B cell (primary cell): ENCODE data around the gene RALGAPB. TPM values are rescaled to one million over a fixed set of nuclear protein-coding genes. Genes with fewer than 3 reads are reported as not detected.

ENCODE experiments used
- ATAC-seq: fragments of 200-7000 bp; cut with Tn5 transposase; one replicate; pipeline ENCODE4 v1.10.0; 2021; ENCODE audit warnings: low read depth, mild to moderate bottlenecking, moderate number of reproducible peaks, moderate library complexity
- CTCF ChIA-PET: fragments of 350-600 bp; sonication (Branson Sonifier 250); formaldehyde crosslinking; loops from one replicate; lab custom pipeline; 2021; ENCODE audit warnings: antibody characterized with exemption, inconsistent platforms; lab: Charles Lee
- POLR2A ChIA-PET: fragments of 350-600 bp; sonication (Branson Sonifier 250); formaldehyde crosslinking; loops from one replicate; lab custom pipeline; 2021; ENCODE audit warnings: antibody characterized with exemption; lab: Charles Lee
- DNase-seq: peaks from one replicate; pipeline ENCODE4 v3.0.0; 2013
- H2AFZ ChIP-seq: 2 replicates; pipeline ENCODE4 v1.6.1; 2012; ENCODE audit warnings: mild to moderate bottlenecking, low read depth, low read length; ENCODE audit not compliant: insufficient read depth, poor library complexity, severe bottlenecking
- H3K27ac ChIP-seq, 2 donors: 1 replicate in 1 of 2; 2 replicates in 1 of 2; pipeline ENCODE4 v1.5.1; 2012 to 2013; ENCODE audit warnings: low read length in 2 of 2, mild to moderate bottlenecking in 2 of 2, moderate library complexity in 1 of 2
- H3K27me3 ChIP-seq, 4 experiments: fragments of 200-600 bp in 1 of 4; sonication (generic) in 1 of 4; replicated peaks in 1 of 4; 1 replicate in 2 of 4; 2 replicates in 2 of 4; pipeline versions ENCODE4 v1.6.1 to v1.7.0; 2013 to 2016; ENCODE audit warnings: low read length in 3 of 4, mild to moderate bottlenecking in 2 of 4, mixed read lengths in 1 of 4, moderate library complexity in 1 of 4; ENCODE audit not compliant: insufficient read depth in 4 of 4, control insufficient read depth in 3 of 4; ENCODE audit errors: control extremely low read depth in 1 of 4
- H3K36me3 ChIP-seq, 2 experiments: replicated peaks in 1 of 2; 1 replicate in 1 of 2; 2 replicates in 1 of 2; pipeline versions ENCODE4 v1.6.1 to v1.7.1; 2013; ENCODE audit warnings: low read length in 1 of 2; ENCODE audit not compliant: insufficient read depth in 2 of 2, control insufficient read depth in 1 of 2; ENCODE audit errors: control extremely low read depth in 1 of 2, extremely low read depth in 1 of 2
- H3K4me1 ChIP-seq, 2 donors: fragments of 200-600 bp in 1 of 2; sonication (generic) in 1 of 2; 1 replicate in 1 of 2; 2 replicates in 1 of 2; pipeline versions ENCODE4 v1.5.1 to v1.6.1; 2013 to 2017; ENCODE audit warnings: low read length in 2 of 2; ENCODE audit not compliant: control insufficient read depth in 2 of 2, insufficient read depth in 2 of 2
- H3K4me2 ChIP-seq: replicated peaks from 2 replicates; pipeline ENCODE3; 2012; ENCODE audit warnings: mild to moderate bottlenecking, low read depth, low read length; ENCODE audit not compliant: poor library complexity, severe bottlenecking
- H3K4me3 ChIP-seq, 5 experiments: fragments of 200-600 bp in 1 of 5; sonication (generic) in 1 of 5; 1 replicate in 3 of 5; 2 replicates in 2 of 5; pipeline versions ENCODE4 v1.5.1 to v1.7.0; 2011 to 2016; ENCODE audit warnings: low read length in 4 of 5, mild to moderate bottlenecking in 4 of 5, low read depth in 2 of 5, control low read depth in 1 of 5, moderate library complexity in 1 of 5; ENCODE audit not compliant: insufficient read depth in 1 of 5; ENCODE audit errors: control extremely low read depth in 1 of 5, extremely low read depth in 1 of 5
- H3K79me2 ChIP-seq: fragments of 200-600 bp; sonication (generic); one replicate; pipeline ENCODE4 v1.6.0; 2016; ENCODE audit warnings: low read length; ENCODE audit not compliant: control insufficient read depth, insufficient read depth
- H3K9ac ChIP-seq: fragments of 200-600 bp; sonication (generic); 2 replicates; pipeline ENCODE4 v1.6.1; 2017; ENCODE audit warnings: mild to moderate bottlenecking, low read length, moderate library complexity
- H3K9me3 ChIP-seq, 3 donors: one replicate each; pipeline versions ENCODE4 v1.6.1 to v1.7.1; 2013; ENCODE audit warnings: low read length in 2 of 3; ENCODE audit not compliant: control insufficient read depth in 2 of 3, insufficient read depth in 1 of 3; ENCODE audit errors: control extremely low read depth in 1 of 3
- H4K20me1 ChIP-seq: 2 replicates; pipeline ENCODE4 v1.6.0; 2012; ENCODE audit warnings: mild to moderate bottlenecking, low read length; ENCODE audit not compliant: insufficient read depth, control insufficient read depth, poor library complexity, severe bottlenecking
- H3K27ac Mint-ChIP-seq: one replicate; pipeline ENCODE4 v1.8.0; 2021; ENCODE audit warnings: mixed read lengths
- H3K27me3 Mint-ChIP-seq: one replicate; pipeline ENCODE4 v1.8.0; 2021; ENCODE audit warnings: mixed read lengths
- H3K4me1 Mint-ChIP-seq: one replicate; pipeline ENCODE4 v1.8.0; 2021; ENCODE audit warnings: mixed read lengths
- H3K4me3 Mint-ChIP-seq: one replicate; pipeline ENCODE4 v1.8.0; 2021; ENCODE audit warnings: mixed read lengths
- H3K9me3 Mint-ChIP-seq: one replicate; pipeline ENCODE4 v1.8.0; 2022; ENCODE audit warnings: mixed read lengths; ENCODE audit not compliant: insufficient read depth
- CTCF ChIP-seq: fragments of 200-600 bp; IDR thresholded peaks from one replicate; pipeline ENCODE4 v1.8.0; 2022; ENCODE audit warnings: antibody characterized with exemption, mild to moderate bottlenecking
- EZH2 ChIP-seq: IDR thresholded peaks from 2 replicates; pipeline ENCODE4 v1.6.1; 2012; ENCODE audit warnings: borderline replicate concordance, low read depth, mild to moderate bottlenecking, moderate library complexity, low read length; ENCODE audit not compliant: insufficient read depth, poor library complexity, severe bottlenecking
- WGBS: methylation state at CpG from one replicate; pipeline ENCODE4 v1.1.5; 2013; ENCODE audit warnings: missing lambda C conversion rate; ENCODE audit not compliant: insufficient coverage; 5-methylcytosine and 5-hydroxymethylcytosine counted together
- intact Hi-C: fragments of 100-400 bp; cut with micrococcal nuclease; formaldehyde crosslinking; loops from one replicate; pipeline ENCODE4 v1.10.0; 2022
- polyA plus RNA-seq: library from polyadenylated mRNA; depleted of rRNA; stranded (reverse); fragments of >200 nt; gene quantifications from 2 replicates; pipeline ENCODE4 v1.2.3, GENCODE V29; 2012
- small RNA-seq: library from RNA; depleted of rRNA; stranded (forward); fragments of <200 nt; gene quantifications from one replicate; pipeline ENCODE3, GENCODE V24; 2012; ENCODE audit warnings: low replicate concordance, low read depth; ENCODE audit not compliant: insufficient read length
- total RNA-seq, 2 donors: library from RNA; stranded (reverse); fragments of 120-200 nt in 1 of 2; gene quantifications; 1 replicate in 1 of 2; 2 replicates in 1 of 2; pipeline versions ENCODE4 v1.2.3 to v1.2.4, GENCODE V29; 2013 to 2022

RALGAPB gene
- total and polyA plus RNA-seq, 2 donors (not counting 1 experiment from before 2014, with no cell fraction given), result 15.0 to 58.3 TPM

GRCh38 chr20:38626921-38627659, 154.4 kb downstream of the RALGAPB start:
- H3K4me1 Mint-ChIP-seq, result no peaks in the 10 kb centered on the region
- Histone ChIP-seq H3K79me2 (no peaks in the 10 kb centered on the region), H2AFZ (no peak overlapping the region), H3K4me1 (no peaks in the 10 kb centered on the region), H3K4me3 (no peak overlapping the region), H3K27ac (no peak overlapping the region), H3K9me3 (peaks cover 0 to 6% (median 0%) of the 10 kb centered on the region in 3 donors), H3K27me3 (peaks cover 0 to 4% (median 1%) of the 10 kb centered on the region in 4 experiments), H4K20me1 (no peaks in the 10 kb centered on the region), H3K9ac (no peak overlapping the region), H3K4me2 (no peak overlapping the region), H3K36me3 (no peaks in the 10 kb centered on the region)
- ATAC-seq, result no peak
- H3K9me3 Mint-ChIP-seq, result no peaks in the 10 kb centered on the region
- no peak overlapping the region for H3K4me3 Mint-ChIP-seq
- intact Hi-C loops, result no loop called here
- TF ChIP-seq CTCF (no peak), EZH2 (no peak)
- H3K27me3 Mint-ChIP-seq, result peaks cover 19% of the 10 kb centered on the region
- DNase-seq, result no peak
- H3K27ac Mint-ChIP-seq, result no peak overlapping the region
- POLR2A ChIA-PET, result no interaction called here
- 96% methylated on average over 9 of the region's 10 CpGs for WGBS
- CTCF ChIA-PET, result no interaction called here

Small RNAs within 50 kb of the gene (small RNA-seq; reads per million reads assigned to genes)
- gene MIR548O2, result not detected
- gene RF00056, result not detected
- 12.3 reads per million, percentile 85 among the genes with 10 or more reads in this experiment for gene SNORA60
- 6.1 reads per million, percentile 74 among the genes with 10 or more reads in this experiment for gene SNORA71A
- gene SNORA71B, result 376 reads per million, percentile 97 among the genes with 10 or more reads in this experiment
- not detected for gene SNORA71C
- 60.9 reads per million, percentile 94 among the genes with 10 or more reads in this experiment for gene SNORA71D
- not detected for gene SNORA71E

Other genes starting within 250 kb of the RALGAPB start
- gene KIAA1755, start 212.1 kb upstream of the RALGAPB start, total RNA-seq, result not detected in 2 replicates
- gene KIAA1755, start 212.1 kb upstream of the RALGAPB start, polyA plus RNA-seq, result not detected in 2 replicates
- 0.44 TPM in 1 of 2 replicates, not detected in the other for gene BPI, start 168.7 kb upstream of the RALGAPB start, total RNA-seq
- gene BPI, start 168.7 kb upstream of the RALGAPB start, polyA plus RNA-seq, result 0.10 and 0.13 TPM in 2 replicates
- not detected in 2 replicates for gene LBP, start 126.4 kb upstream of the RALGAPB start, total RNA-seq
- gene LBP, start 126.4 kb upstream of the RALGAPB start, polyA plus RNA-seq, result not detected in 2 replicates
- 49.6 and 64.3 TPM in 2 replicates for gene SNHG17, start 37.5 kb upstream of the RALGAPB start, total RNA-seq
- gene SNHG17, start 37.5 kb upstream of the RALGAPB start, polyA plus RNA-seq, result 78.0 and 89.4 TPM in 2 replicates
- gene ADIG, start 108.4 kb downstream of the RALGAPB start, total RNA-seq, result not detected in 2 replicates
- not detected in 2 replicates for gene ADIG, start 108.4 kb downstream of the RALGAPB start, polyA plus RNA-seq
- not detected in 2 replicates for gene ARHGAP40, start 129.0 kb downstream of the RALGAPB start, total RNA-seq
- gene ARHGAP40, start 129.0 kb downstream of the RALGAPB start, polyA plus RNA-seq, result not detected in 2 replicates